H1 (cell line): ENCODE measurements around the gene MCF2L. TPM values are rescaled to one million over a fixed set of nuclear protein-coding genes. Genes with fewer than 3 reads are reported as not detected.

Experiments
- CTCF ChIA-PET: fragments of 300-600 bp; sonication (Branson Sonifier 250); formaldehyde crosslinking; loops from one replicate; lab custom pipeline; 2021; ENCODE audit not compliant: partially characterized antibody; lab: Charles Lee
- POLR2A ChIA-PET: fragments of 300-600 bp; sonication (Branson Sonifier 250); formaldehyde crosslinking; loops from one replicate; lab custom pipeline; 2021; ENCODE audit warnings: inconsistent platforms; ENCODE audit not compliant: partially characterized antibody; lab: Charles Lee
- DNase-seq, 2 experiments: peaks; one replicate each; pipeline versions ENCODE4 v3.0.0 to v3.0.0-alpha.2; 2010 to 2022; ENCODE audit warnings: low spot score in 2 of 2, low read depth in 1 of 2, mixed read lengths in 1 of 2
- FAIRE-seq: peaks from 2 replicates; lab custom pipeline; 2011; peaks lifted over from hg19 to GRCh38; lab: Jason Lieb, UNC
- H2AFZ ChIP-seq: 2 replicates; pipeline ENCODE4 v1.8.1; 2012; ENCODE audit warnings: low read length, inconsistent platforms
- H2AK5ac ChIP-seq: 2 replicates; pipeline ENCODE4 v1.6.1; 2013; ENCODE audit warnings: low read depth, low read length
- H2BK120ac ChIP-seq: replicated peaks from 2 replicates; pipeline ENCODE3; 2013; ENCODE audit warnings: low read depth, low read length, inconsistent platforms
- H2BK12ac ChIP-seq: 2 replicates; pipeline ENCODE4 v1.6.1; 2013; ENCODE audit warnings: low read depth, low read length
- H2BK15ac ChIP-seq: 2 replicates; pipeline ENCODE4 v1.6.1; 2013; ENCODE audit warnings: low read length
- H2BK20ac ChIP-seq: 2 replicates; pipeline ENCODE4 v1.6.1; 2013; ENCODE audit warnings: low read length
- H2BK5ac ChIP-seq: 2 replicates; pipeline ENCODE4 v1.6.1; 2013; ENCODE audit warnings: low read depth, low read length
- H3K14ac ChIP-seq: 2 replicates; pipeline ENCODE4 v1.6.1; 2013; ENCODE audit warnings: inconsistent platforms; ENCODE audit not compliant: insufficient read length
- H3K18ac ChIP-seq: 2 replicates; pipeline ENCODE4 v1.6.1; 2013; ENCODE audit warnings: low read length; ENCODE audit errors: extremely low read depth
- H3K23ac ChIP-seq: 2 replicates; pipeline ENCODE4 v1.6.1; 2013; ENCODE audit warnings: inconsistent platforms; ENCODE audit not compliant: insufficient read length
- H3K23me2 ChIP-seq: 2 replicates; pipeline ENCODE4 v1.6.1; 2013; ENCODE audit warnings: low read depth, low read length
- H3K27ac ChIP-seq: 2 replicates; pipeline ENCODE4 v1.6.1; 2011; ENCODE audit warnings: low read depth, low read length, inconsistent platforms
- H3K27me3 ChIP-seq, 4 experiments: replicated peaks in 1 of 4; 1 replicate in 1 of 4; 2 replicates in 3 of 4; pipeline versions ENCODE4 v1.6.1 to v1.8.1; 2011 to 2013; ENCODE audit warnings: low read length in 3 of 4, mild to moderate bottlenecking in 3 of 4, inconsistent platforms in 2 of 4, mixed read lengths in 2 of 4, moderate library complexity in 1 of 4; ENCODE audit not compliant: control insufficient read depth in 3 of 4, insufficient read depth in 3 of 4; ENCODE audit errors: extremely low read depth in 1 of 4
- H3K36me3 ChIP-seq, 4 experiments: 2 replicates each; pipeline versions ENCODE4 v1.6.1 to v1.8.1; 2011 to 2013; ENCODE audit warnings: mild to moderate bottlenecking in 4 of 4, low read length in 3 of 4, moderate library complexity in 2 of 4, control low read depth in 1 of 4, inconsistent platforms in 1 of 4; ENCODE audit not compliant: insufficient read depth in 4 of 4, control insufficient read depth in 2 of 4
- H3K4ac ChIP-seq: replicated peaks from 2 replicates; pipeline ENCODE3; 2013; ENCODE audit warnings: low read length, low read depth, mixed read lengths, inconsistent platforms; ENCODE audit not compliant: insufficient read length
- H3K4me1 ChIP-seq, 4 experiments: replicated peaks in 1 of 4; 1 replicate in 1 of 4; 2 replicates in 3 of 4; pipeline versions ENCODE4 v1.6.1 to v1.8.1; 2011 to 2013; ENCODE audit warnings: low read length in 3 of 4, inconsistent platforms in 2 of 4, mixed read lengths in 1 of 4; ENCODE audit not compliant: insufficient read depth in 4 of 4, control insufficient read depth in 3 of 4
- H3K4me2 ChIP-seq, 2 experiments: 2 replicates each; pipeline versions ENCODE4 v1.6.1 to v1.8.1; 2011 to 2013; ENCODE audit warnings: low read depth in 2 of 2, low read length in 2 of 2, control low read depth in 1 of 2, inconsistent platforms in 1 of 2, mild to moderate bottlenecking in 1 of 2; ENCODE audit not compliant: insufficient read depth in 1 of 2
- H3K4me3 ChIP-seq, 4 experiments: fragments of 200-600, 300-600 bp in 1 of 4; sonication (generic), shearing (Covaris generic), sonication (Bioruptor Twin) in 1 of 4; 2 replicates each; pipeline versions ENCODE4 v1.5.1 to v1.8.1; 2011 to 2016; ENCODE audit warnings: low read length in 4 of 4, low read depth in 3 of 4, control low read depth in 2 of 4, inconsistent platforms in 2 of 4, mild to moderate bottlenecking in 2 of 4, mixed read lengths in 1 of 4, moderate library complexity in 1 of 4; ENCODE audit not compliant: insufficient read depth in 2 of 4; ENCODE audit errors: extremely low read depth in 1 of 4
- H3K56ac ChIP-seq: replicated peaks from 2 replicates; pipeline ENCODE3; 2013; ENCODE audit warnings: low read depth, mild to moderate bottlenecking, mixed read lengths, low read length, inconsistent platforms; ENCODE audit not compliant: insufficient read length
- H3K79me1 ChIP-seq: 2 replicates; pipeline ENCODE4 v1.6.1; 2013; ENCODE audit warnings: low read depth, low read length, control low read depth
- H3K79me2 ChIP-seq, 2 experiments: 2 replicates each; pipeline versions ENCODE4 v1.6.1 to v1.8.1; 2012 to 2013; ENCODE audit warnings: low read length in 2 of 2, mild to moderate bottlenecking in 2 of 2, inconsistent platforms in 1 of 2; ENCODE audit not compliant: insufficient read depth in 2 of 2, control insufficient read depth in 1 of 2
- H3K9ac ChIP-seq, 4 experiments: replicated peaks in 1 of 4; 1 replicate in 1 of 4; 2 replicates in 3 of 4; pipeline versions ENCODE4 v1.6.1 to v1.8.1; 2011 to 2013; ENCODE audit warnings: low read depth in 3 of 4, low read length in 3 of 4, control low read depth in 2 of 4, mild to moderate bottlenecking in 2 of 4, moderate library complexity in 2 of 4, inconsistent platforms in 1 of 4; ENCODE audit errors: extremely low read depth in 1 of 4
- H3K9me3 ChIP-seq, 2 experiments: 2 replicates each; pipeline versions ENCODE4 v1.6.1 to v1.8.1; 2012 to 2013; ENCODE audit warnings: mild to moderate bottlenecking in 2 of 2, moderate library complexity in 2 of 2, control low read depth in 1 of 2, inconsistent platforms in 1 of 2, low read depth in 1 of 2, low read length in 1 of 2, mixed read lengths in 1 of 2; ENCODE audit not compliant: insufficient read depth in 2 of 2
- H4K20me1 ChIP-seq, 2 experiments: replicated peaks in 1 of 2; 2 replicates each; pipeline versions ENCODE3 to v1.8.1; 2011 to 2013; ENCODE audit warnings: inconsistent platforms in 2 of 2, low read length in 2 of 2, mild to moderate bottlenecking in 1 of 2; ENCODE audit not compliant: insufficient read depth in 2 of 2, control insufficient read depth in 1 of 2
- H4K5ac ChIP-seq: 2 replicates; pipeline ENCODE4 v1.6.1; 2013; ENCODE audit warnings: low read length, low read depth, mixed read lengths, inconsistent platforms; ENCODE audit not compliant: insufficient read length
- H4K8ac ChIP-seq: 2 replicates; pipeline ENCODE4 v1.8.0; 2013; ENCODE audit warnings: mild to moderate bottlenecking, moderate library complexity, low read length, inconsistent platforms; ENCODE audit not compliant: insufficient read depth; ENCODE audit errors: extremely low read depth
- H4K91ac ChIP-seq: replicated peaks from 2 replicates; pipeline ENCODE3; 2013; ENCODE audit warnings: low read length, mixed read lengths, inconsistent platforms; ENCODE audit not compliant: insufficient read length
- BRCA1 ChIP-seq: IDR thresholded peaks from 2 replicates; pipeline ENCODE4 v1.6.1; 2012; ENCODE audit warnings: low read depth, low read length, improper control_type of control experiment
- CBX8 ChIP-seq: fragments of 300-800, 300-1000 bp; sonication (generic); IDR thresholded peaks from 2 replicates; pipeline ENCODE4 v1.7.1; 2016; ENCODE audit warnings: low read depth, low read length, borderline replicate concordance
- JUN ChIP-seq: IDR thresholded peaks from 2 replicates; pipeline ENCODE4 v1.6.1; 2011; ENCODE audit warnings: low read depth, mild to moderate bottlenecking, improper control_type of control experiment, low read length
- JUND ChIP-seq: IDR thresholded peaks from 2 replicates; pipeline ENCODE4 v1.6.1; 2011; ENCODE audit warnings: mild to moderate bottlenecking, improper control_type of control experiment, low read length
- NANOG ChIP-seq: IDR thresholded peaks from 2 replicates; pipeline ENCODE4 v1.6.1; 2011; ENCODE audit warnings: low read length, low read depth, mild to moderate bottlenecking, inconsistent platforms; ENCODE audit not compliant: insufficient read depth, poor library complexity, severe bottlenecking
- RBBP5 ChIP-seq: IDR thresholded peaks from 2 replicates; pipeline ENCODE4 v1.7.1; 2012; ENCODE audit warnings: low read depth, mild to moderate bottlenecking, inconsistent platforms, low read length, moderate library complexity, borderline replicate concordance
- RFX5 ChIP-seq: IDR thresholded peaks from 2 replicates; pipeline ENCODE4 v1.6.1; 2011; ENCODE audit warnings: low read depth, low read length, improper control_type of control experiment, borderline replicate concordance
- SRF ChIP-seq: IDR thresholded peaks from 2 replicates; pipeline ENCODE4 v1.6.1; 2011; ENCODE audit warnings: mild to moderate bottlenecking, low read depth, low read length, moderate library complexity
- WGBS, 2 experiments: shearing (Covaris generic) in 1 of 2; methylation state at CpG; one replicate each; pipeline versions ENCODE4 v1.1.6 to v1.1.7; 2013 to 2015; ENCODE audit warnings: low lambda C conversion rate in 2 of 2, mixed read lengths in 2 of 2, inconsistent platforms in 1 of 2, low coverage in 1 of 2, missing lambda C conversion rate in 1 of 2; ENCODE audit not compliant: insufficient replicate concordance in 2 of 2, insufficient coverage in 1 of 2, insufficient read length in 1 of 2; ENCODE audit errors: extremely low coverage in 1 of 2, missing lambda C conversion rate in 1 of 2; 5-methylcytosine and 5-hydroxymethylcytosine counted together
- polyA plus RNA-seq, 7 experiments: library from polyadenylated mRNA; depleted of rRNA in 3 of 7; stranded (reverse) in 5 of 7; unstranded in 2 of 7; fragments of >200 nt in 5 of 7; fragments of 200-250 nt in 2 of 7; gene quantifications; 1 replicate in 5 of 7; 2 replicates in 1 of 7; 4 replicates in 1 of 7; pipeline versions ENCODE4 v1.2.1 to v1.2.3, GENCODE V29; 2011 to 2013; ENCODE audit warnings: missing spikeins in 2 of 7, mixed read lengths in 2 of 7
- total RNA-seq: library from RNA; stranded (reverse); fragmentation: NEBNext Ultra II Directional; extraction: Animal tissue kit (Norgen Biotek cat#: 25700); gene quantifications from 2 replicates; pipeline ENCODE4 v1.2.1, GENCODE V29; 2021

MCF2L gene
- total and polyA plus RNA-seq, 2 of the 8 experiments (the other 6 are each of a cell fraction or from before 2014, with no cell fraction given) = 10.1 to 24.4 TPM

DNA sequence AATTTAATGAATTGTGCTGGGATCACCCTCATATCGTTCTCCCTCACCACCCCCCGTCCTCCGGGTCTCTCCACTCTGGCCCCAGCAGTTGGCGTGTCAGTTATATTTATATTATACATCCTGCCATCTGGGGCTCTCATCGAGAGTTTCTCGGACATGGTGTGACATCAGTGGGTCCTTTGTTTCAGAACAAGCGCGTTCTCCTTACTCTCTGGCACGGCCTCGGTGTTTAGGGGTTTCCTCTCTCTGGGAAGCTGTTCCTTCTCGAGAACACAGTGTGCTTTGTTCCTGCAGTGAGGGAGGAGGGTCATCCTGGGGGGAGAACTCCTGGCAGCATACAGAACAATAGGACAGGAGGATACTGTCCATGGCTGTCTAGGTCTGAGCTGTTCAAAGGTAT lies 9.8 kb upstream of the MCF2L start:
- no peak overlapping the region for H4K8ac ChIP-seq
- no peak overlapping the region for H2AFZ ChIP-seq
- H2BK5ac ChIP-seq = no peak overlapping the region
- H3K23ac ChIP-seq = no peak overlapping the region
- H2BK120ac ChIP-seq = no peak overlapping the region
- no peak overlapping the region for H3K4me3 ChIP-seq
- no peaks in the 10 kb centered on the region; a peak in 1 of 7 replicates for H3K27me3 ChIP-seq
- H3K56ac ChIP-seq = no peak overlapping the region
- H3K4me1 ChIP-seq = peaks cover 3 to 9% (median 7%) of the 10 kb centered on the region in 4 experiments
- no peak overlapping the region for H2BK20ac ChIP-seq
- H3K9ac ChIP-seq = no peak overlapping the region
- H3K36me3 ChIP-seq = no peaks in the 10 kb centered on the region
- no peak overlapping the region for H4K91ac ChIP-seq
- no peak overlapping the region for H3K4ac ChIP-seq
- no peak overlapping the region for H3K4me2 ChIP-seq
- no peak overlapping the region for H3K14ac ChIP-seq
- no peak overlapping the region for H2AK5ac ChIP-seq
- H3K23me2 ChIP-seq = 0 out of 2 replicates have a peak, but pooled peaks cover 2% of the 10 kb centered on the region
- WGBS, 2 experiments = 89% methylated on average over 11 of the region's 11 CpGs; no CpG with 5 or more reads in 1 of the 2 experiments
- no peaks in the 10 kb centered on the region for H3K79me2 ChIP-seq
- TF ChIP-seq CBX8 (no peak), BRCA1 (no peak), JUND (no peak), SRF (no peak), JUN (no peak), NANOG (no peak), RFX5 (no peak), RBBP5 (no peak)
- H2BK15ac ChIP-seq = no peak overlapping the region
- peaks cover 2 to 8% of the 10 kb centered on the region in 2 experiments for H4K20me1 ChIP-seq
- FAIRE-seq = no peak
- H3K79me1 ChIP-seq = no peaks in the 10 kb centered on the region
- ChIA-PET CTCF (no interaction called here), POLR2A (interaction anchor here (1.0 kb wide), 1 partner anchor 23 kb away, joined by 3 read pairs; no protein-coding TSS in a partner anchor)
- no peak overlapping the region for H2BK12ac ChIP-seq
- no peak for DNase-seq
- no peak overlapping the region for H4K5ac ChIP-seq
- no peak overlapping the region for H3K27ac ChIP-seq
- H3K9me3 ChIP-seq = no peaks in the 10 kb centered on the region
- no peak overlapping the region for H3K18ac ChIP-seq
